Stomach (tissue), 9 donors: ENCODE results near the gene F2RL1. TPM values are rescaled to one million over a fixed set of nuclear protein-coding genes. Genes with fewer than 3 reads are reported as not detected.
"Not testable (repeated sequence)": the region's sequence is repeated elsewhere in the genome, so short reads cannot be mapped to it uniquely, and the experiment has no call there.

Experiments used
- DNase-seq, 2 donors: peaks; one replicate each; pipeline versions ENCODE4 v3.0.0 to v3.0.0-alpha.2; 2013 to 2019
- H3K27ac ChIP-seq, 5 donors: fragments of 200-600 bp in 4 of 5; sonication (generic) in 4 of 5; one replicate each; pipeline ENCODE4 v1.5.1; 2013 to 2019; ENCODE audit warnings: mild to moderate bottlenecking in 1 of 5, moderate library complexity in 1 of 5
- H3K27me3 ChIP-seq, 3 donors: fragments of 200-600 bp; sonication (generic); one replicate each; pipeline ENCODE4 v1.5.1; 2017 to 2019; ENCODE audit warnings: mixed run types in 1 of 3
- H3K36me3 ChIP-seq, 4 donors: fragments of 200-600 bp; sonication (generic); 1 replicate in 3 of 4; 2 replicates in 1 of 4; pipeline ENCODE4 v1.5.1; 2016 to 2019
- H3K4me1 ChIP-seq, 4 donors: fragments of 200-600 bp; sonication (generic); one replicate each; pipeline ENCODE4 v1.5.1; 2016 to 2019
- H3K4me3 ChIP-seq, 4 donors: fragments of 200-600 bp; sonication (generic) in 3 of 4; one replicate each; pipeline ENCODE4 v1.5.1; 2016 to 2019; ENCODE audit warnings: mild to moderate bottlenecking in 1 of 4
- H3K9me3 ChIP-seq, 4 donors: fragments of 200-600 bp; sonication (generic); one replicate each; pipeline ENCODE4 v1.5.1; 2016 to 2019
- CTCF ChIP-seq, 7 experiments: fragments of 450-650 bp in 4 of 7; fragments of 200-600 bp in 3 of 7; sonication (generic) in 3 of 7; IDR thresholded peaks; one replicate each; pipeline ENCODE4 v1.5.1; 2016 to 2019; ENCODE audit warnings: antibody characterized with exemption in 7 of 7, control low read depth in 2 of 7, mild to moderate bottlenecking in 1 of 7
- EP300 ChIP-seq: sonication (generic); formaldehyde crosslinking; IDR thresholded peaks from one replicate; pipeline ENCODE4 v1.6.1; 2017; ENCODE audit warnings: antibody characterized with exemption
- POLR2A ChIP-seq, 4 donors: fragments of 450-650 bp; IDR thresholded peaks; one replicate each; pipeline ENCODE4 v1.6.1; 2016; ENCODE audit warnings: antibody characterized with exemption in 4 of 4, control low read depth in 2 of 4, mild to moderate bottlenecking in 1 of 4, moderate library complexity in 1 of 4
- POLR2AphosphoS5 ChIP-seq, 3 donors: sonication (generic); formaldehyde crosslinking; IDR thresholded peaks; one replicate each; pipeline ENCODE4 v1.6.1; 2016; ENCODE audit warnings: antibody characterized with exemption in 3 of 3
- WGBS, 5 donors: extraction: QIAGEN DNeasy Blood & Tissue Kit in 3 of 5; methylation state at CpG; one replicate each; pipeline versions ENCODE4 v1.1.5 to v1.1.7; 2013 to 2018; 5-methylcytosine and 5-hydroxymethylcytosine counted together
- intact Hi-C: fragments of 100-400 bp; cut with DNase I; formaldehyde crosslinking; loops from one replicate; pipeline ENCODE4 v1.15.1; 2023; ENCODE audit warnings: low total_unique reads
- polyA plus RNA-seq, 3 donors: library from polyadenylated mRNA; stranded (reverse); fragments of 200-250 nt; gene quantifications; one replicate each; pipeline ENCODE4 v1.2.3, GENCODE V29; 2013
- total RNA-seq, 5 donors: library from RNA; depleted of rRNA; stranded (reverse); fragments of >200 nt; gene quantifications; one replicate each; pipeline versions ENCODE4 v1.1.0 to v1.2.3, GENCODE V29; 2014 to 2016
- donor health status: healthy with polysubstance abuse.
- donor health status: Bipolar disorder and iron deficiency.
- donor health status: healthy.

The F2RL1 gene
- total and polyA plus RNA-seq, 8 donors, result 4.8 to 72.9 (median 16.7) TPM

DNA sequence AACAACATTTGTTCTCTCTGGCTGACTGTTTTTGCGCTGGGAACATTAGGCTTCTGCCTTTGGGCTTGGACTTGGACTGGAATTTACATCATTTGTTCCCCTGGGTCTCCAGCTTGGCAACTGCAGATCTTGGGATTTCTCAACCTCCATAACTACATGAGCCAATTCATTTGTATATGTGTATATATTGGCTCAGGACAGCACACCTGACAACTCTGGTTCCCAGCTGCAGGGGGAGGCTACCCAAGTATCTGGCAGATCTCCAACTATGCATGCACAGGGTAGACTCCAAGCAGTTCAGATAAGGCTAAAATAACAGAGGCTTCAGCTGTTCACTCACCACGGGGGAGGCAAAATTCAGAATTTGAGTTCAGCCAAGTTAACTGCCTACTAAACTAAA, 31.6 kb upstream of the F2RL1 start:
- Histone ChIP-seq H3K36me3 (no peaks in the 10 kb centered on the region), H3K9me3 (no peaks in the 10 kb centered on the region), H3K4me3 (no peak overlapping the region), H3K27me3 (no peaks in the 10 kb centered on the region), H3K27ac (peak overlapping the region in 3 of 5 donors; percentile 4 to 83 (median 4)), H3K4me1 (peaks cover 19 to 54% (median 34%) of the 10 kb centered on the region in 4 donors)
- WGBS, 5 donors, result 30 to 47% (median 38%) methylated on average over 2 of the region's 2 CpGs
- TF ChIP-seq POLR2AphosphoS5 (IDR thresholded peaks at IDR 0.05) (peak in 1 of 3 donors; percentile 48), EP300 (no peak), CTCF (IDR thresholded peaks at IDR 0.05) (no peak)
- intact Hi-C loops, result no loop called here
- peak; percentile 52 to 75 for DNase-seq

DNA sequence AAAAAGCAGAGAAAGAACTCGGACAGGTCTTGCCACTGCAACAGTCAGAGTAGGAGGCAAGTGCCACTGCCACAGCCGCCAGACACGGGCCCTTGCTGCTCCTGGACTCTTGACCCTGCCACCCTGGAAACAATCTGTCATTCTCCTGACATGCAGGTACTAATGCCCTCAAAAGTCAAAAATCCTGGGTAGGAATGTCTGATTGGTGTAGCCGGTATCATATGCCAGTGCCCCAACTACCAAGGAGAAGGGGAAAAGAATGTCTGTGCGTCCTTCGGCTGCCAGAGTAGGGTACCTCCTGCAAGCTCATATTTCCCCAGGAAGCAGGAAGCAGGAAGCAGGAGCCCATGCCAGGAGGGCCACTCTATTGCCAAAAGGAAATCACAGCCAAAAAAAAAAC, 30.5 kb upstream of the F2RL1 start:
- WGBS, 5 donors, result 46 to 62% (median 49%) methylated on average over 6 of the region's 6 CpGs
- peaks cover 19 to 55% (median 34%) of the 10 kb centered on the region in 4 donors for H3K4me1 ChIP-seq
- no peaks in the 10 kb centered on the region for H3K27me3 ChIP-seq
- DNase-seq, result peak; percentile 27 to 58
- TF ChIP-seq POLR2AphosphoS5 (IDR thresholded peaks at IDR 0.05) (peak in 1 of 3 donors; percentile 40), EP300 (no peak), POLR2A (IDR thresholded peaks at IDR 0.05) (no peak), CTCF (IDR thresholded peaks at IDR 0.05) (no peak)
- H3K27ac ChIP-seq, result peak overlapping the region; percentile 29 to 83 (median 59)
- no peaks in the 10 kb centered on the region for H3K9me3 ChIP-seq
- intact Hi-C loops, result no loop called here
- no peaks in the 10 kb centered on the region for H3K36me3 ChIP-seq
- no peak overlapping the region for H3K4me3 ChIP-seq

DNA sequence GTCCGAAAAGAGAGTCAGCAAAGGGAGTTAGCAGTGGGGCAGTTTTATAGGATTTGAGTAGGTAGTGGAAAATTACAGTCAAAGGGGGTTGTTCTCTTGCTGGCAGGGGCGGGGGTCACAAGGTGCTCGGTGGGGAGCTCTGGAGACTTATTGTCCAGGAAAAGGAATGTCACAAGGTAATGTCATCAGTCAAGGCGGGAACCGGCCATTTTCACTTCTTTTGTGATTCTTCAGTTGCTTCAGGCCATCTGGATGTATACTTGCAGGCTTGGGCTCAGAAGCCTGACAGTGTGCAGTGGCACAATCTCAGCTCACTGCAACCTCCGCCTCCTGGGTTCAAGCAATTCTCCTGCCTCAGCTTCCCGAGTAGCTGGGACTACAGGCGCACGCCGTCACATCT, 29.6 kb upstream of the F2RL1 start:
- DNase-seq, intact Hi-C loops, H3K27me3 ChIP-seq, H3K36me3 ChIP-seq, H3K4me3 ChIP-seq, H3K9me3 ChIP-seq: not testable (repeated sequence)
- Histone ChIP-seq H3K27ac (peak overlapping the region in 4 of 5 donors; percentile 34 to 83 (median 77)), H3K4me1 (peaks cover 19 to 55% (median 34%) of the 10 kb centered on the region in 4 donors)
- 93 to 97% (median 96%) methylated on average over 10 of the region's 10 CpGs for WGBS, 5 donors

DNA sequence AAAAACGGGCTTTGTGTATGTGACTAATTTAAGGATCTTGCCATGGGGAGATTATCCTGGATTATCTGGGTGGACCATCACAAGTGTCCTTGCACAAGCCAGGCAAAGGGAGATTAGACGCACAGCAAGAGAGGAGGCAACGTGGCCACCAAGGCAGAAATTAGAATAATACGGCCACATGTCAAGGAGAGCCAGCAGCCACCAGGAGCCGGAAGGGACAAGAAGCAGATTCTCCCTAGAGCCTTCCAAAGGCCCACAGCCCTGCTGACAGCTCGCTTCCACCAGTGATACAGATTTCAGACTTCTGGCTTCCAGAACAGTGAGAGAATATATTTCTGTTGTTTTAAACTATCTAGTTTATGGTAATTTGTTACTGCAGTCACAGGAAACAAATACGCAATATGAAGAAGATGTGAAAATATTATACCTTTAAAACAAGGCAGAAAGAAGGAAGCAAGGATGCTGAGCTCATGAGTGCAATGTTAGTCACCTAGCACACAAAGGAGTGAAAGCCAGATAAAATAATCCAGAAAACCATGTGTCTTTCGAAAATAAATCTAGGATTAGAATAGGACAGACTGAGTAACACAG, 28.7 kb upstream of the F2RL1 start:
- intact Hi-C loops, result no loop called here
- Histone ChIP-seq H3K36me3 (no peaks in the 10 kb centered on the region), H3K4me1 (peaks cover 19 to 55% (median 34%) of the 10 kb centered on the region in 4 donors), H3K27me3 (no peaks in the 10 kb centered on the region), H3K27ac (peak overlapping the region; percentile 69 to 83 (median 74)), H3K9me3 (no peaks in the 10 kb centered on the region), H3K4me3 (no peak overlapping the region)
- peak in 1 of 2 donors; percentile 21 for DNase-seq
- TF ChIP-seq POLR2AphosphoS5 (IDR thresholded peaks at IDR 0.05) (no peak), EP300 (no peak), POLR2A (IDR thresholded peaks at IDR 0.05) (no peak), CTCF (IDR thresholded peaks at IDR 0.05) (no peak)
- WGBS, 5 donors, result 70 to 75% (median 73%) methylated on average over 8 of the region's 8 CpGs

DNA sequence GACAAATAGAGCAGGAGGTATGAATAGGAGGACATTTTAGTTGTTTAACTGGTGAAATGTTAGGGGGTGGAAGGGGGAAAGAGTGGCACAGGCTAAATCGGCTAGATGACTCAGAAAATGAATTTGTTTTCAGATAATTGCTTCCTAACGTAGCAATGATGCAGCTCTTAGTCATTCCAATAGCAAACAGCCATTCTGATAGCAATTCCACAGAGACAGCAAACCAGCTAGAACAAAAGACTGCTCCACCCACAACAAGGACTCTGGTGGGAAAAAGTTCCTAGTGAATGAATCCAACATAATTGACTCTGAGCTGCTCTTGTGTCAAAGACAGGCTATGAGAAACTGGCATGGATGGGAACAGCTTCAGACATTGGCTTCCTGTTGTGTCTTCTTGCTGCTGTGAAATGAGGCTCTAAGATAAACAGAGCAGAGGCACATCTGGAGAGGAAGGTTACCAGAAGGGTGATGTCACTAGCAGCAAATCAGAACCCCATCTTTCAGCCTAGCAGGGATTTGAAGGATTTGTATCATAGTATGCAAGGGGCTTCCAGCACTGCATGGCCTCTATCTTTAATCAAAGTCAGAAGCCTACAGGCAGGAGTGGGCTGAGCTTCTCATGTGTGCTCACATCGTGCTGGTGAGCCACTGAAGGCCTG, 28.1 kb upstream of the F2RL1 start:
- TF ChIP-seq POLR2A (IDR thresholded peaks at IDR 0.05) (no peak), EP300 (no peak), CTCF (IDR thresholded peaks at IDR 0.05) (no peak), POLR2AphosphoS5 (IDR thresholded peaks at IDR 0.05) (peak in 2 of 3 donors; percentile 43 to 68)

More for the DNA sequence above, 28.1 kb upstream of the F2RL1 start:
- DNase-seq, result peak in 1 of 2 donors; percentile 82
- Histone ChIP-seq H3K4me3 (no peak overlapping the region), H3K9me3 (no peaks in the 10 kb centered on the region), H3K27me3 (no peaks in the 10 kb centered on the region), H3K4me1 (peaks cover 19 to 55% (median 34%) of the 10 kb centered on the region in 4 donors), H3K36me3 (no peaks in the 10 kb centered on the region), H3K27ac (peak overlapping the region; percentile 69 to 83 (median 80))
- 10 to 24% (median 16%) methylated on average over 3 of the region's 3 CpGs for WGBS, 5 donors
- intact Hi-C loops, result no loop called here
